Measurements from ENCODE around the gene REEP1. TPM values are rescaled to one million over a fixed set of nuclear protein-coding genes. Genes with fewer than 3 reads are reported as not detected.
A peak's percentile ranks its signal among the peaks of the same experiment; 100 is the strongest.

The REEP1 gene
- total RNA-seq, 1 donor from 2014 or later: 21.7 TPM

DNA sequence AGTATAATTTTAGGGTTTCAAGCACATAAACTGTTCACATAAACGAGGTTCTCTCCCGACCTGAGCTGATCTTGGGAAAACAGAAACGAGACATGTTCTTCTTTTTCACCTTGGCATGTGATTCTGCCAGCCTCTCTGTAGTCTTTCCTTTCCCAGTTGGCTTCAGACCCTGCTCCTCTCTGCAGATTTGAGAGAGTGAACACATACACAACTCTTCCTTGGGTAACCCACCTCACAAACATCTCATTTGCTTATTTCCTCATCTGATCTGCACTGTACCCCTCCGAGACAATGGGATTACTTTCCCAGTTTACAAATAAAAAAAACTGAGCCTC is 46.1 kb downstream of the REEP1 start:
- DNase-seq (ENCODE audit: low spot score): no peak
- intact Hi-C loops (cut with DNase I): no loop called here

DNA sequence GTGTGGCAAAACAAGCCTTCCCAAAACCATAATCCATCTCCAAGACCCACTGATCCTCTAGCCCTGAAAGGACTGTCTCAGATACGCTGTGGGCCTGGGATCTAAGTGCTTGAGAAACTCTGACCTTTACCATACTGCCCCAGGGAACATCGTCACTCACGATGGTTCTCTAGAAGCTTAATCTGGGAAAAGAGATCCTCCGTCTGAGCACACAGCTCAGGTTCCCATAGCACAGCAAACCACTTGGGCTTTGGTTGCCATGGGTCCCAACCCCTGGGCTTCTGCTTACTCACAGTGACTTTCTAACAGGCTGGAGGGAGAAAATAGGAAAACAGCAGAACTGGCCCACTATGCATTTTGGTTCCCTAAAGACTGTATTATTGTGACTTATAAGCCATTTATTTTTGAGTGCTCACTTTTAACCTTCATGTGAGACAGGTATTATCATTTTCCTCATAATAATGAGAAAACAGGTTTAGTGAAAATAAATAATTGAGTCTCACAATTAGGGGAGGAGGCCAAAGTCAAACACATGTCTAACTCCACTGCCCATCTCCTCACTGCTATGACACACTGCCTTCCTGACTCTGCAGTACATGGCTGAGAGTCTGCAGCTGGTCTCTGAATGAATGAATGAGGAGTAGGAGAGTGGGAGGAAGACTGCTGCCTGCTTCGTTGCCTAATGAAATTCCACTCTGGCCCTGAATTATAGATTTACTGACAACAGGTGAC is 46.7 kb downstream of the REEP1 start:
- intact Hi-C loops (cut with DNase I): no loop called here
- no peak for DNase-seq (ENCODE audit: low spot score)

DNA sequence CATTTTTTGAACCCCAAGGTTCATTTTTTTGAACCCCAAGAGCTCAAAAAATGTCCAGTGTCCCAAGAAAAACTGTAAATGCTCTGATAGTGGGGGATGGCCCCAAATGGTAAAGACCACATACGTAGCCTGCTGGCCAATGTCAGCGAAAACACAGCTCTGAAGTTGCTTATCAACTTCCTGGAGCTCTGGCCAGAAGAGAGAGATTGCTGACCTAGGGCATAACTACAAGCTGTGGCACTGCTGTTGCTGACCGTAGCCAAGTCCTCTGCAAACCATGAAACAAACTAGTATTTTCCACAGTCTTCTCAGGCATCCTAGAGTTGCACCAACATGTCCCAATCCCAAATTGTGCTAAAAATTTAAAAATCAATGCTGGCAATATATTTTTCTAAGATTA is 50.9 kb downstream of the REEP1 start:
- intact Hi-C loops (cut with DNase I): no loop called here
- no peak for DNase-seq (ENCODE audit: low spot score)

DNA sequence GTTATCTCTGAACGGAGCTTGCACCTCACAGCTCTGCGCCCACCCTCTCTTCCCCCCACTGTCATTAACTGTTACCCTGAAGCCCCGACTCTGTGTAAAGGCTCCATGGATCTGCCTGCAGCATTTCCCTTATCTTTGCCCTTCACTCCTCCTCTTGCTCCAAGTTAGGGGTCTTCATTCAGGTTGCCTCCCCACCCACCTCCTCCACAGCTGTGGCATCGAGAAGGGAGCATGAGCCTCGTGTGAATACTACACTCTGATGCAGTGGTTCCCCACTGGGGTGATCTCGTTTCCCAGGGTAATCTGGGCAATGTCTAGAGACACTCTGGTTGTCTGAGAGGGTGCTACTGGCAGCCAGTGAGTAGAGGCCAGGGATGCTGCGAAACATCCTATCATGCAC is 51.4 kb downstream of the REEP1 start:
- intact Hi-C loops (cut with DNase I): loop anchor here (2.0 kb wide), 1 partner anchor 31 kb away; no protein-coding TSS in a partner anchor
- no peak for DNase-seq (ENCODE audit: low spot score)

DNA sequence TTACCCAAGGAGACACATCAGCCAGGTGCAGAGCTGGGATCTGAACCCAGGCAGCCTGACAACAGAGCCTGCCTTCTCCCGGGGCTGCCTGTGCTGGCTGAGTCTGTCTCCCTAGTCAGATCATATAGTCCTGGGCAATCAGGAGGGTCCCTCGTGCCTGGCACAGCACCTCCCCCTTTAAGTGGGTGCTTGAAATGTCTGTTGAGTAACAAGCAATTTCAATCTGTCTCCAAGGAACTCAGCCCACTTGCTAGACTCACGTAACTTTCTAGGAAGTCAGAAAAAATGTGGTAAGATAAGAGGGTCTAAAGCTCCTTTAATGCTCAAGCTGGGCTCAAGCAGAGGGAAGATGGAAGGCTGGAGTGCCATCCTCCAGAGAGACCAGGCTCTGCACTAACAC is 51.9 kb downstream of the REEP1 start:
- intact Hi-C loops (cut with DNase I): loop anchor here (2.0 kb wide), 1 partner anchor 31 kb away; no protein-coding TSS in a partner anchor
- no peak for DNase-seq (ENCODE audit: low spot score)

DNA sequence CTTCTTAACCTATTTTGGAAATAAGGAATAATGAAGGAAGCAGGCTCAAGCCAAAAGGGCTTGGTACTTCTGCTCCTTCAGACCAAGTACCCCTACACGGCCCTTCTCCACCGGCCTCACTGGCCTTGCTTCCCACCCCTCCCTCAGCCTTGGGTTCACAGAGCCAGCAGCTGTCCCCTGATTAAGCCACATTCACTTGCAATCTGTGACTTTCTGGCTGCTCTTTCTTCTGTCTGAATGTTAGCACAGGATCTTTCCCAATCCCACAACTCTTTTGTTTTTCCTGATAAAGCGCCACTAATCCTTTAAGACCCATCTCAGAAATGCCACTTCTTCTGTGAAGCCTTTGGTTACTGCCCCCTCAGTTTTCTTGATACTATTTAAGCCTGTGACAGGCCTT is 52.4 kb downstream of the REEP1 start:
- no peak for DNase-seq (ENCODE audit: low spot score)
- intact Hi-C loops (cut with DNase I): loop anchor here (2.0 kb wide), 1 partner anchor 30 kb away; no protein-coding TSS in a partner anchor

DNA sequence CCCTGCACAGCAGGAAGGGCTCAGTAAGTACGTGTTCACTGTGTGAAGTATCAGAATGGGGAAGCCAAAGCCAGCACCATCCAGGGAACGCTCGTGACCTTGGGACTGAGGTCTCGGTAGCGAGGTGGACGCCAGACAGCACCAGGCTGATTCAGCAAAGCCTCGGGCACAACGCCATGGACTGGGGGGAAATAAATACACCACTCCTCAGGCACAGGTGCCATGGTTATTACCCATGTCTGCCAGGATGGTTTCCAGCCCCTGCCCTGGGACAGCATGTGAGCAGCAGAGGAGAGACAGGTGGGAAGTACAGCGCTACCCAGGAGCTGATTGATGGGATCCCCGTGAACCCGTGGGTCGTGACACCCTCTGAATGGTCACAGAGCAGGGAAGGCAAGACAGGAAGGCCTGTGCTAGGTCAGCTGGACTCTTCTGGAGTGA is 53.0 kb downstream of the REEP1 start:
- intact Hi-C loops (cut with DNase I): loop anchor here (2.0 kb wide), 1 partner anchor 30 kb away; no protein-coding TSS in a partner anchor
- peak; percentile 85 for DNase-seq (ENCODE audit: low spot score)

DNA sequence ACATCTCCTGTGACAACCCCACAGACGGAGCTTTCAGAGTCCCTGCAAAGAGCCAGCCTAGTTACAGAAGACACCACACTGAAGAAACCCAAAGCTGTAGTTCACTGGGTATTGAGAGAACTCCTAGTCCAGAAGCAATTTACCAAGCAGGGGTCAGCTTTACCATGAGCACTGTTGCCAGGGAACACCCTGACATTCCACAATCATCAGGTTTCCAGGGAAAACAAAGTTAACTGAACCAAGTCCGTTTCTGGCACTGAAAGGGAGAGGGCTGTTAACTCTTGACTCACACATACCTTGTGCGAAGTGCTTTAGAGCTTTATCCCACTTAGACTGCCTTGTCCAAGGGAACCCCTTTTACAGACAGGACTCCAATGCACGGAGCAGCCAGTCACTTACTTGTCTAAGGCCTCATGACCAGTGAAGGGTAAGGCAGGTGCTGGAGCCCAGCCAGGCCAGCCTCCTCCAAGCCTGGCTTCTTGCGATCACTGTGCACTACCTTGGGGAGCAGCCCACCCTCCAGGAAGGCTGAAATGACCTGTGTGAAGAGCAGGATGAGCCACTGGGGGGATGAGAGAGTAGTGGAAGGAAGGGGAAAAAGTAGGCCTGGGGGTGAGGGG is 53.9 kb downstream of the REEP1 start:
- DNase-seq (ENCODE audit: low spot score): no peak
- intact Hi-C loops (cut with DNase I): loop anchor here (2.0 kb wide), 1 partner anchor 29 kb away; no protein-coding TSS in a partner anchor

DNA sequence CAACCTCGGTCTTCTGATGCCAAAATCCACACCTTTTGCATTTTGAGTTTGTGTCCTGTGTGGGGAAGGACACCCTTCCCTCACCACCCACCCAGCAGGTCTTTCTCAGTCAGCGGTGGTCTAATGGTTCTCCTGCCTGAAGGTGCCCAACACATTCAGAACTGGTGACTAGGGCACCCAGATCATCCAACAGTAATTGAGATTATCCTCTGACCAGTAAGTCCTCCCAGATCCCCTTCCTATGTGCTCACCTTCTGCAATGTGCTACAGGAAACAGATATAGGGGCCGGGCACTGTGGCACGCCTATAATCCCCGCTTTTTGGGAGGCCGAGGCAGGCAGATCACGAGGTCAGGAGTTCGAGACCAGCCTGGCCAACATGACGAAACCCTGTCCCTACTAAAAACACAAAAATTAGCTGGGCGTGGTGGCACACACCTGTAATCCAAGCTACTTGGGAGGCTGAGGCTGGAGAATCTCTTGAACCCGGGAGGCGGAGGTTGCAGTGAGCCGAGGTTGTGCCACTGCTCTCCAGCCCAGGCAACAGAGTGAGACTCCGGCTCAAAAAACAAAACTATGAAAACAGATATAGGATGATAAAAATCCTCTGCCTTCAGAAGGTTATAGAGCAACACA is 56.2 kb downstream of the REEP1 start:
- intact Hi-C loops (cut with DNase I): no loop called here
- DNase-seq (ENCODE audit: low spot score): no peak

DNA sequence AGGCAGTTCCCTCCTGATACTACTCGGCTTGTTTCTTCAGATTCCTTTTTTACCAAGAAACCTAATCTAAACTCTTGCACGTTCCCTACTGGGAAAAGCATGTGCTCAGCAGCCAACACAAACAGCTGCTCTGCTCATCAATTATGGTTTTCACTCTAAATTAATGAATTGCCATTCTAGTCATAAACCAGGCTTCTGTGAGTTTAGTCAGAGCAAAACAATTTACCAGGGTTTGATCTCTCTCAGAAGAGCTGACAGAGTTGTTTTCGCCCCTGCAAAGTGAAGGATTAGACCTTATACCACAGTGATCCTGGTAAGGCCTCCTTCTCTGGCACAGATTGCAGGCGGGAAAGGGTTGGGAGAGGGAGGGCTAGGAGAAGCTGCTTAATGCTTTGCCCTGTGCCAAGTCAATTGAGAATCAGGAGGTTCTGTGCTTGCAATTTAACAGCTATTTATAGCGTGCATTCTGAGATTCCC is 57.2 kb downstream of the REEP1 start:
- DNase-seq (ENCODE audit: low spot score): no peak
- intact Hi-C loops (cut with DNase I): no loop called here

DNA sequence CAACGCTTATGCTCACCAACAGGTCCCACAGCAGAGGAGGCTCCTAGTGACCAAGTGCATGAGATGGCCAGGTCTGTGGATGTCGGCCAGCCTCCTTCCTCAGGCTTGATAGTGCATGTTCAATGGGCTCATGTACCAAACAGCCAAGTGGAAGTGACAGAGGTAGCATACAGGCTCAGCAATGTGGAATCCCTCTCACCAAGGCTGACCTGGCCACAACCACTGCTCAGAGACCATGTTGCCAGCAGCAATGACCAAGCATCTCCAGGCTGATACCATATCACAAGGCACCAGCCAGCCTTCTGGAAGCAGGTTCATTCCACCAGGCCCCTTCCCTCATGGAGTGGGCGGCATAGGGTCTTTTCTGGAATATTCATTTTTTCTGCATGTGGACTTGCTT is 61.5 kb downstream of the REEP1 start:
- intact Hi-C loops (cut with DNase I): no loop called here
- DNase-seq (ENCODE audit: low spot score): no peak

DNA sequence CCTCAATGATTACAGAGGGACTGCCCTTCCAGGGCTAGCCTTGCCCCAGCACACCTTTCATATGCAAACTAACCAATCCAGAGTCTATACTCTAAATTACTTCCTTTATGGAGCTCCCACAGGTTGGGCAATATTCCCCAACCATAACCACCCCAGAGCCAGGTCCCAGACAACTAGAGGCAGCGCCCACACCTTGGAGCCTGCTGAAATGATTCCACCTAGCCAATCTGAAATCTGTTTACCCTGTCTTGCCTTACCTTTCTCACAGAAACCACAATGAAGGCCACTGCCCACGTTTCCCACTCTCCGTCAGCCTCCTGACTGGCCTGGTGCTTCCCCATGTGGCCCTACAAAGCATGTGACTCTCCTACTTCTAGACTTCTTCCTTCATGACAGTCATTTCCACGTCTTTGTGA is 62.0 kb downstream of the REEP1 start:
- intact Hi-C loops (cut with DNase I): no loop called here
- DNase-seq (ENCODE audit: low spot score): no peak

DNA sequence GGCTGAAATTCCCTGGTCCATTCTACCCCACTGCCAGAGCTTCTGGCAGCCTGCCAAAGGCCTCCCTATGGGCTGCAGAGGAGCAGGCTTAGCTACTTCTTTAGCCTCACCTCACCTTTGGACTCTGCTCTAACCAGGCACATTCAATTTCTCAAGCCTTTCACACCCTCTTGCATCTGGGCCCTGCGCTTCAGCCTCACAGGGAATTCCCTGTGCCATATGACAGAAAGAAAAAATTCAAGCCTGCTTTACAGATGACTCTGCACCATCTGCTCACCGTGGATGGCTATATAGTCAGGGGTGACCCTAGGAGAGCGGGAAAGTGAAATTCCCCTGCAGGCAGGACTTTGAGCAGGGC is 62.5 kb downstream of the REEP1 start:
- intact Hi-C loops (cut with DNase I): no loop called here
- no peak for DNase-seq (ENCODE audit: low spot score)

DNA sequence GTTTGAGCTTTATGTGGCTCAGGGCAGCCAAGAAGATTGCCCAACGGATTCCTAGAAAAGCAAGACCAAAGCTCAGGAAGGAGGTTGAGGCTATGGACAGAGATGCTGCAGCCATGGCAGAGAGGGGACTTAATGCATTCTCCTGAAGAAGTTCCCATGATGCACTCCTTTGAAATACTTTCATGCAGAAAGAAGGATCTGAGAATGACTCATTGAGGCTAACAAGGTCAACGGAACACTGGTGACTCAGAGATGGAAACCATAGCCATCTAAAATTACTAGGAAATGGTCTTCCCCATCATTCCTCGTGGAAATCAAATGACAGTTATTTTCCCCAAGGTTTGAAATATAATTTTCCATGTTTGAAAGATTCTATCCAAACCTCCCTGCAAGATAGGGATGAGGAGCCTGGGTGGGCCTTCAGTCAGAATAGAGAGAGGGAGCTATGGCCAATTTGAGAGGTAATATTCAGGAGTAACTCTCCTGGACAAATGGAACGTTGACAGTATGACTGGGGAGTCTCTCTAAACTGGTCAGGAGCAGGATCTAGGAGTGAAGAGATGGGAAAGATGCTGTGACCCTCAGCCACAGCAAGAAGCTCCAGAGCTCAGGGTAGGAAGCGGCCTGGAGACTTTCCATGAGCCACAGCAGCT is 63.0 kb downstream of the REEP1 start:
- intact Hi-C loops (cut with DNase I): no loop called here
- DNase-seq (ENCODE audit: low spot score): no peak

DNA sequence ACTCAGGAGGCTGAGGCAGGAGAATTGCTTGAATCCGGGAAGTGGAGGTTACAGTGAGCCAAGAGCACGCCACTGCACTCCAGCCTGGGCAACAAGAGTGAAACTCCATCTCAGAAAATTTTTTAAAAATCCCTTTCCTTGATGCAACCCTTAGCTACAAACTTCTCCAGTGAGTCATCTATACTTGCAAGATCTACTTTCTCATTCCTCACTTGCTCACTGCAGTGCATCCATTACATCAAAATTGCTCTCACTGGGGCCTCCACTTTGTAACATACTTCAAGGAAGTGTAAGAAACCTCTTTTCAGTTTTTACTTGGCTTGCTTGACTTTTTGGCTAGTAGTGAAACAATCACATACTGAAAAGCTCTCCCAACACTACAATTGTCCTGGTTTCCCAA is 65.3 kb downstream of the REEP1 start:
- intact Hi-C loops (cut with DNase I): no loop called here
- no peak for DNase-seq (ENCODE audit: low spot score)

DNA sequence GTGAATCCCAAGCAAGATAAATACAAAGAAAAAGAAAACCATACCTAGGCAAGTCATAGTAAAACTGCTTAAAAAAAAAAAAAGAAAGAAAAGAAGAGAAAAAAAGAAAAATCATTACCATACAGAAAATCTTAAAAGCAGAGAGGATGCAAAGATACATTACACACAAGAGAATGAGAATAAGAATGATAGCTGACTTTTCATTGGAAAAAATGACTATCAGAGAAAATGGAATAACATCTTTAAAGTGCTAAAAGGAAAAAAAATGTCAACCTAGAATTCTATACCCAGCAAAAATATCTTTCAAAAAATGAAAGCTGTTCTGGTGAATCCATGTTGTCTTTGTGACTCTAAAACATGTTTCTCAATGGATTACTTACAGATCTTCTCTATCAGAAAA is 66.2 kb downstream of the REEP1 start:
- intact Hi-C loops (cut with DNase I): no loop called here

DNA sequence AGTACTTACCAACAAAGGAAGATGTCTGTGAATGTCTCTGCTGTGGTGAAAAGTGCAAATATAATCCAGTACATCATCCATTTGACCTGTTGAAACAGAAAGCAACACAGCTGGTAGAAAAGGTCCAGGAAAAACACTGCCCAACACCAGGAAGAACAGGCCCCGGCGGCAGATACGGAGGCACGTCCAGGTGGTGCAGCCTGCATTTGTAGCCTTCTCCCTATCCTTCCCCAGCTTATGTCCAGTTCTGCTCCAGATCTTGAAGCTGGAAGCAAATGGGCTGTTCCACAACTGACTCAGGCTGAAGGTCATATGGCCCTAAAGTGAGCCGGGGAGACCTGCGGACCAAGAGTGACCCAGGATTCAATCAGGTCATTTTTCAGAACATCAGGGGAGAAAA is 73.5 kb downstream of the REEP1 start:
- intact Hi-C loops (cut with DNase I): no loop called here

More for the DNA sequence above, 66.2 kb downstream of the REEP1 start:
- DNase-seq (ENCODE audit: low spot score): no peak

DNA sequence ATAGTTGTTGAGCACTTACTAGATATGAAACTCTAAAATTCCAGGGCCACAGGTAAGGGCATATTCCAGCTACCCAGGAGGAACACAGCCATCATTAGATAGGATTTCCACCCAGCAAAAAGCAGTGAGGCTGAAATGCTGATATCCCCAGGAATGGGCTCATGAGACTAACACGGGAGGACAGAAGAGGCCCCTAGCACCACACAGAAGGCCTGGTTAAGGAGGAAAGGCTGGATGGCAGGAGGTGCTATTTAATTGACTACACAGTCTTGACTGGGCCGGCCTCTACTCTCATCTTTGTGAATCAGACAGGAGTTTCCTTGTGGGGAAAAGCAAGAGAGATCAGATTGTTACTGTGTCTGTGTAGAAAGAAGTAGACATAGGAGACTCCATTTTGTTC is 76.4 kb downstream of the REEP1 start:
- DNase-seq (ENCODE audit: low spot score): no peak
- intact Hi-C loops (cut with DNase I): no loop called here

More for the DNA sequence above, 73.5 kb downstream of the REEP1 start:
- DNase-seq (ENCODE audit: low spot score): no peak

DNA sequence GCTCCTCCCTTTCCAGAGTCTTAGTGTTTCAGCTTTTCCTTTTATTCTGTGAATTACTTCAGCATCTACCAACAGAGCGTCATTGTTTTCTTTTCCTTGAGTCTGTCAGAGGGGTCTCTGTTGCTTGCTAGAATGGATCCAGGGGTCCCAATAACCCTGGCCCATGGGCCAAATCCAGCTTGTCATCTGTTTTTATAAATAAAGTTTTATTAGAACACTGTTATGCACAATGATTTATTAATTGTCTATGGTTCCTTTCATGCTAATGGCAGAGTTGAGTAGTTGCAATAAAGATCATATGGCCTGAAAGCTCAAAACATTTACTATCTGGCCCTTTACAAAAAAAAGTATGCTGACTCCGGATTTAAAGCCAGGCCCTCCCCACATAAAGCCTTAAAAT is 79.3 kb downstream of the REEP1 start:
- DNase-seq (ENCODE audit: low spot score): no peak
- intact Hi-C loops (cut with DNase I): no loop called here

DNA sequence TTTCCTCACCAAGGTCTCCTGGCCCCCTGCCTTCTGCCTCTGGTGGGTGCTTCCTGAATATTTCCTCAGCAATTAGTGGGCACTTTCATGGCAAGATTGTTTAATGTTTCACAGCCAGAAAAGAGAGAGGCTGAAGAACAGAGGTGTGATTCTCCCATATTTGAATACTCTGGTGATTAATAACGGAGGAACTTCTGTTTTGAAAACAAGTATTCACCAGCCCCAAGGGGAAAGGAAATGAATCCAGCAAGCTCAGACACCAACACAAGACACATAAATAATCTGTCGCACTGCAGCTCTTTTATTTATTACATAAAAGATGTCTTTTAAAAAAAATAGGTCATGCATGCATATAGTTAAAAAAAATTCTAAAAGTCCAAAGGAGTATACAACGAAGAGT is 80.4 kb downstream of the REEP1 start:
- intact Hi-C loops (cut with DNase I): no loop called here
- DNase-seq (ENCODE audit: low spot score): no peak

Data from cardiac septum (tissue), 1 donor.